AG09319 (cell line): ENCODE data around the gene OR10H5.
"Not testable (repeated sequence)": the region's sequence is repeated elsewhere in the genome, so short reads cannot be mapped to it uniquely, and the experiment has no call there.

ENCODE experiments used
- DNase-seq: peaks from one replicate; pipeline ENCODE4 v3.0.0-alpha.2; 2010; ENCODE audit warnings: low read depth; ENCODE audit errors: extremely low read depth
- TF ChIP-seq, protein P1 (sequence below): IDR thresholded peaks from 2 replicates; pipeline ENCODE4 v1.5.1; 2011; ENCODE audit warnings: low read depth, mild to moderate bottlenecking, inconsistent platforms, low read length, moderate library complexity

OR10H5 gene

DNA sequence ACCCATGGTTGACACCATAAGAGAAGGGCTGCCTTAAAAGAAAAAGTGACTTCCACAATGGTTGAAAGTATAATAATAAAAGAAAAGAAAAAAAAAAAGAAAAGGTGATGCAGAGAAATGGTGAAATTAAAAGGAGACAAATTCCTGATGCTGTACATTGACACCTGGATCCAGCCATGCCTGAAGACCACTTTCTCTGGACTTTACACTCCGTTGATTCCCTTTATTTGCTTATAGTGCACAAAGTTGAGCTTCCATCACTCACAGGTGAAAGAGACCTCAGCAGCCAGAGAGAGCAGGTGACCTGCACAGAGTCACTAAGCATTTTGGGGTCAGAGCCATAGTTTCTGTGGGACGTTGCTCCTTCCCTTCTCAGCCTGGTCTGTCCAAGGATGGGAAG lies 12.2 kb upstream of the OR10H5 start:
- TF ChIP-seq, protein P1, sequence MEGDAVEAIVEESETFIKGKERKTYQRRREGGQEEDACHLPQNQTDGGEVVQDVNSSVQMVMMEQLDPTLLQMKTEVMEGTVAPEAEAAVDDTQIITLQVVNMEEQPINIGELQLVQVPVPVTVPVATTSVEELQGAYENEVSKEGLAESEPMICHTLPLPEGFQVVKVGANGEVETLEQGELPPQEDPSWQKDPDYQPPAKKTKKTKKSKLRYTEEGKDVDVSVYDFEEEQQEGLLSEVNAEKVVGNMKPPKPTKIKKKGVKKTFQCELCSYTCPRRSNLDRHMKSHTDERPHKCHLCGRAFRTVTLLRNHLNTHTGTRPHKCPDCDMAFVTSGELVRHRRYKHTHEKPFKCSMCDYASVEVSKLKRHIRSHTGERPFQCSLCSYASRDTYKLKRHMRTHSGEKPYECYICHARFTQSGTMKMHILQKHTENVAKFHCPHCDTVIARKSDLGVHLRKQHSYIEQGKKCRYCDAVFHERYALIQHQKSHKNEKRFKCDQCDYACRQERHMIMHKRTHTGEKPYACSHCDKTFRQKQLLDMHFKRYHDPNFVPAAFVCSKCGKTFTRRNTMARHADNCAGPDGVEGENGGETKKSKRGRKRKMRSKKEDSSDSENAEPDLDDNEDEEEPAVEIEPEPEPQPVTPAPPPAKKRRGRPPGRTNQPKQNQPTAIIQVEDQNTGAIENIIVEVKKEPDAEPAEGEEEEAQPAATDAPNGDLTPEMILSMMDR: no peak
- DNase-seq: no peak

DNA sequence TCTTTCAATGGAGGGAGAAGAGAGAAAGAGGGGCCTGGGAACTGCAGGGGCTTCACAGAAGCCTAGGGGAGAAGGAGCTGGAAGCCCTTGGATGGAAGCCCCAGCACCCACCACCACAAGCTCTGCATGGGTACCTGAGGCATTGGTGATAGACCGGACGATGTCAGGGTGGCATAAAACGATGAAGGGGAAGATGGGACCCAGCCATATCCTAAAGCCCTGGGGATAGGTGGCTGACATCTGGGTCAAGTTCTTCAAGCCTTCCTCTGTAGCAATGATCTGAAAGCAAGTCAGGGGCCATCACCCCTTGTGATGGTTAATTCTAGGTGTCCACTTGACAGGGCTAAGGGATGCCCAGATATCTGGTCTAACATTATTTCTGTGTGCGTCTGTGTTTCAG lies 11.2 kb upstream of the OR10H5 start:
- TF ChIP-seq, protein P1: no peak
- DNase-seq: no peak

DNA sequence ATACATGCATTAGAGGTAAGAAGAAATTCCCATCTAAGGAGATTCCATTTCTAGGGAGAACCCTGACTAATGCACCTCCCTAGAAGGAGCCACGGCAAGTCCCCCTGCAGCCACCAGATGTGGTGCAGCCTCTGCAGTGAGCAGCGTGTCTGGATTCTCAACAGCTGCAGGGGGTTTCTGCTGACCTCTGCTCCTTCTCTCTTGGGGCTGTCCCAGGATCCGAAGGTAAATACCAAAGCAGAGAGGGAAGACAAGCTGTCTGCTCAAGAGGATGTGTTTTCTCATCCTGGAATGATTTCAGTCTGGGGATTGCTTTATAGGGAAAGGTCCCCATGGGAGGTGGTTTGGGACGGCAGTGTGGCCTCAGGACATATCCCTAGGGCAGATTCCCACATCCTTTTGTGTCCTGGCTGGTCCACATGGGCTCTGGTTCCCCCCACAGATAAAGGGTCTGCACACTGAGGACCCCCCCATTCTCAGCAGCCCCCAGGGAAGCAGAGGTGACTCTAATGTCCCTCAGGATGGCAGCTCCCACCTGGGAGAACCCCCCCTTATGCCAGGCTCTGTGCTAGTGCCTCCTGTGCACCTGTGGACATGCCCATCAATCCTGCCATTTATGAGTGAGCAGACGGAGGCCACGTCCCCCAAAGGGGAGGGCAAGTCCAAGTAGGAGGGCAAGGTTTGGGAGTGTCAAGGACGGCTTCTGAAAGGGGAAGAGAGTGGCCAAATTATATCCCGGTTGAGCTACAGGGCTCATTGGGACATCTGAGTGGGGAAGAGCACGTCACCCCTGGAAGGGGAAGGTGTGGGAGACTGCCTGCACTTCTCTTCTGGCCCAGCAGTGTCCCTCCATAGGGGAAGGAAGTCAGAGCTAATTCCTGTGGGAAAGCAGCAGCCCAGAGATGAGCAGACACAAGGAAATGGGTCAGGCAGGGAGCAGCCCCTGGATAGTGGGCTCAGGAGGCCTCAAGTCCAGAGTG lies 10.2 kb upstream of the OR10H5 start:
- no peak for DNase-seq
- TF ChIP-seq, protein P1: no peak

DNA sequence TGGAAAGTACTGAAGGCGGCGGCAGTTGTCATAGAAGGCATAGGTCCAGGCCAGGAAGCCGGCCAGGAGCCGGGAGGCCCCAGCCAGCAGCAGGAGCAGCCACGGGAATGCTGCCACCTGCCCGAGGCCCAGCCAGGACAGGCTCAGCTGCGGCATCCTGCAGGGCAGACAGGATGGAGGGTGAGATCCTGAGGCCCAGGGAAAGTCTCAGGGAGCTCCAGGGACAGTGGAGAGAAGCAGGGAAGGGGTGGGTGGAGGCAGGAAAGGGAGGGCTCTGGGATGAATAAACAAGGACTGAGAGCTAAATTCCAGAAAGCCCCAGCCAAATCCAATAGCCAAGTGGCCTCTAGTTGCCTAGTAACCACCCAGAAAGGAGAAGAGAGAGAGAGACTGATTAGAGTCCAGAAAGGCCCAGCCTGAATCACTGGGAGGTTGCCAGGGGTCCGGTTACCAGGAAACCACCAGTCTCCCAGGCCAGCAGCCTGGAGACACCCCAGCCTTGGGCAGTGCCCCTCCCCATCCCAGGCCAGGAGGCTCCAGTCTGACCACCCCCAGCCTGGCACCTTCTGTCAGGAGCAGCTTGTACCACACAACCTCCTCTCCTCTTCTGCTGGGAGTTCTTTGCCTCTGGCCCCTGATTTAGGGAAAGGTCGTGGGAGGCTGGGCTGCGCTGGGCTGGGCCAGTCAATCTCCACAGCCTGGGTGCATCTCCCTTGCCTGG lies 7.5 kb upstream of the OR10H5 start:
- TF ChIP-seq, protein P1: no peak
- DNase-seq: no peak

DNA sequence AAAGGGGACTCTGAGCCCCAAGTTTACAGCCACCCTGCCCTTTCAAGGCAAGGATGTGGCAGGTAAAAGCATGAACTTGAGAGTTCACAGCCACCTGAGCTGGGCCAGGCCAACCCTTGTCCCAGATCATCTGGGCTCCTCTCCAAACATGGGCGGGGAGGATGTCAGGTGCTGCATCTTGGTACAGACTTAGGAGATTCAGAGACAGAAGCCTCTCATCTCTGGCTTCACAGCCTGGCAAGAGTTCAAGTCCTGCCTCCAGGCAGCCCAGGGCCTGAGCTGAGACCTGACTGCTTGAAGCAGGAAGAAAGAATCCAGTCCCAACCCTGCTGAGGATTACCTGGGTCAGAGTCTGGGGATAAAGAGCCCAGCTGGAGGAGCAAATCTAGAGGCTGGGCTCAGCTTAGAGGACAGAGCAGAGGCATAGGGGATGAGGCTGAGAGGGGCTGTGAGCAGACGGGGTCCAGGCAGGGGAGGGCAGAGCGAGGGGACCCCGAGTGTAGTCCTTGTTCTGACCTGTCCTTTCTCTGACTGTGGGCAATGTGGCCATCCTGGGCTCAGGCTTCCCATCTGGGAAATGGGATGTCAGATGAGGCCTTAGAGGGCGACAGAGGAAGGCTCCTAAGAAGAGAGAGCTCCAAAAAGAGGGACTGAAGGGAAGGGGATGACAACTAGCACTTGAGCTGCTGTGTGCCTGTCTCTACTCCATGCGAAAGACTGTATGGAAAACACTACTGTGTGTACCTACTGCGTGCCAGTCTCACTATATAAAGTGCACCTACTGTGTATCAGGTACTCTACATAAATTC lies 6.6 kb upstream of the OR10H5 start:
- TF ChIP-seq, protein P1: no peak
- no peak for DNase-seq

DNA sequence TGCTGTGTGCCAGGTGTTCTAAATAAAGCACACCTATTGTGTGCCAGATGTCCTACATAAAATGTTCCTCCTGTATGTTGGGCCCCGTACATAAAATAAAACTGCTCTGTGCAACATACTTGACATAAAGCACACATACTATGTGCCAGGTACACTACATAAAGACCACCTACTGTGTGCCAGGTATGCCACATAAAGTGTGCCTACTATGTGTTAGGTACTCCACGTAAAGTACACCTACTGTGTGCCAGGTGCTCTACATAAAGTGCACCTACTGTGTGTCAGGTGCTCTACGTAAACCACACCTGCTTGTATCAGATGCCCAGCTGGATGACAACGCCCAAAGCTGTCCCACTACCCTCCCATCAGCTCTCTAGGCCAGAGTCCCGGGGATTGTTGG lies 5.8 kb upstream of the OR10H5 start:
- TF ChIP-seq, protein P1: no peak
- no peak for DNase-seq

DNA sequence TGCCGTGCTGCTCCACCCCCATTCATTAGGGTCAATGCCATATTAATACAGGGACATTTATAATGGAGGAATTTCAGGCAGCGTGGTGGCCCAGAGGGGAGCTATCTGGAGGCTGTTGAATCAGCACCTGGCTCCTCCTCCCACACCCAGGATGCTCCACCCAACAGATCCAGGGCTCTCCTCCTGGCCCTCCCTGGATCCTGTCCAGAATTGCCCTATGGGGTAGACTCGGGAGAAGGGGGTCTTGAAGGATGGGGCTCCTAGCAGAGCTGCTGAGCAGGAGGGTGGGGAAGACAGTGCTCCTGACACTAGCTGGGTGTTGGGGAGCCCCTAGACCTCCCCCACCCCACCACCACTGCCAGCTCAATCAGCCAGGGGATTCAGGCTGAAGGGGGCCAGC lies 5.2 kb upstream of the OR10H5 start:
- no peak for DNase-seq
- TF ChIP-seq, protein P1: no peak

DNA sequence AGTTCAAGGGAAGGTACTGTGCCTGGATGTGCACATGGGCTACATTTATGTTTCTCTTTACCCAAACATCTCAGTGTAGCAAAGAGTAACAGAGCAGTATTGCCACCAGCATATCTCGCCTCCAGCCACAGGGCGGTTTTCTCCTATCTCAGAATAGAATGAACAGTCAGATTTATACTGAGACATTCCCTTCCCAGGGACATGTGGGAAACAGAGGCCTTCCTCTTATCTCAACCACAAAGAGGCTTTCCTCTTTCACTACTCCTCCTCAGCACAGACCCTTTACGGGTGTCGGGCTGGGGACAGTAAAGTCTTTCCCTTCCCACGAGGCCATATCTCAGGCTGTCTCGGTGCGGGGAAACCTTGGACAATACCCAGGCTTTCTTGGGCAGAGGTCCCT lies 4.6 kb upstream of the OR10H5 start:
- not testable (repeated sequence) for DNase-seq
